Left ventricle myocardium superior (tissue), 1 donor: ENCODE measurements around the gene TGFBR3. TPM values are rescaled to one million over a fixed set of nuclear protein-coding genes. Genes with fewer than 3 reads are reported as not detected.
"Not testable (repeated sequence)": the region's sequence is repeated elsewhere in the genome, so short reads cannot be mapped to it uniquely, and the experiment has no call there.

ENCODE experiments used
- ATAC-seq: fragments of 200-7000 bp; cut with Tn5 transposase; one replicate; pipeline ENCODE4 v1.9.1; 2020; ENCODE audit warnings: mild to moderate bottlenecking, moderate library complexity
- DNase-seq: peaks from one replicate; pipeline ENCODE4 v3.0.0-alpha.2; 2020
- intact Hi-C: fragments of 100-400 bp; cut with micrococcal nuclease; formaldehyde crosslinking; loops from one replicate; pipeline ENCODE4 v1.11.0; 2022
- total RNA-seq: library from RNA; stranded (reverse); fragmentation: NEBNext Ultra II Directional; extraction: Animal tissue kit (Norgen Biotek cat#: 25700); gene quantifications from one replicate; pipeline ENCODE4 v1.2.1, GENCODE V29; 2021
- donor health status: DM: no; HTN: yes; CAD: no; lungs with severe emphysema.

The TGFBR3 gene
- total RNA-seq, 1 donor from 2014 or later: 26.2 TPM

DNA sequence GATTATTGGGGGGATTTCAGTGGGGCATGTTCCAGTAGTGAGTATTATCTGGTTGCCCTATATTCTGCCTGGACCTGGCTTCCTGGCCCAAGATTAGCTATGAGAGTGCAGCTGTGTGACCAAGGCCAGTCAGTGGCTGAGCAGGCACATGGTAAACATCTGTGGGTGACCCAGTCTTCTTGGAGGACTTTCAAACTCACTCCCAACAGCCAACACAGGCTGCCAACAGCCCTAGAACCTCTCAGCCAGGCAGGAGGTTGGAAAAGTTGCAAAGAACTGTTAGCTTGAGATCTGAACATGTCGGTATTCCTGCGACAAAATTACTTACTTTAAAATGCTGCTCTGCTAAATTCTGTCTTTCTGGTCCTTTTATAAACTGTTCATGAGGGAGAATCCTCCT, 192.4 kb downstream of the TGFBR3 start:
- intact Hi-C loops: no loop called here
- DNase-seq (peak; percentile 76), ATAC-seq (peak; percentile 97)

DNA sequence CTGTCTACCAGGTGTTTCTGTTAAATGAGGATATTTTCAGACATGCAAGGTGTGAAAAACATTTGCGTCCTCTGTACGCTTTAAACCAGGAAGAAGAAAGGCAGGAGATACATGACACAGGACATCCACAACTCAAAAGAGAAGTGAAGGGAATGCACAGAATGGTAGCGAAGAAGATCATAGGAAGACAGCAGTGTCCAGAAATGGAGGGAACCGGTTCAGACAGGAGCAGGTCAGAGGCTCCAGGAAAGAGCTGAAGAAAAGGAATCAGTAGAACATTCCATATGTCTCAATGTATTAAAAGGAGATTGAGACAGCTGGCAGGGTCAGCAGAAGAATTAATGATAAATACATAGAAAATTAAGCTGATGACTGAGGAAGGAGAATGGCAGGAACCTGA, 194.4 kb downstream of the TGFBR3 start:
- DNase-seq: no peak
- intact Hi-C loops: no loop called here

GRCh38 chr1:91689641-91690481, 196.1 kb downstream of the TGFBR3 start:
- peak; percentile 30 for DNase-seq
- intact Hi-C loops: no loop called here
- ATAC-seq: no peak

More for the DNA sequence above, 194.4 kb downstream of the TGFBR3 start:
- no peak for ATAC-seq

DNA sequence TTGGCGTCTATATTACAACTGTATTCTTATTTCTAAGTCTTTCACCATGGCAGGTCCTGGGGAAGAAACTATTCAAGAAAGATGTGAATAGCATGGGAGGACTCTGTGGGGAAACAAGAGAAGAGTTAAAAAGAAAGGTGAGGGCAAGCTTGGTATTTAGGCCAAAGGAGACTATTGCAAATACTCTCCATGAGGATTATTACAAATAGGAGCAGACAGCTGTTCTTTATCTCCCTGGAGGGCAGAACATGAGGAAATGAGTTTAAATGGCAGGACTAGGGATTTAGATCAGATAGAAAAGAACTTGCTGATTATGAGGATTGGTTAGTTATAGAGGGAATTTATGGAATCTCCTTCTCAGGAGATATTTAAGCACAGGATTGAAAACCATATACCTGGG, 198.5 kb downstream of the TGFBR3 start:
- intact Hi-C loops: no loop called here
- no peak for ATAC-seq
- no peak for DNase-seq

DNA sequence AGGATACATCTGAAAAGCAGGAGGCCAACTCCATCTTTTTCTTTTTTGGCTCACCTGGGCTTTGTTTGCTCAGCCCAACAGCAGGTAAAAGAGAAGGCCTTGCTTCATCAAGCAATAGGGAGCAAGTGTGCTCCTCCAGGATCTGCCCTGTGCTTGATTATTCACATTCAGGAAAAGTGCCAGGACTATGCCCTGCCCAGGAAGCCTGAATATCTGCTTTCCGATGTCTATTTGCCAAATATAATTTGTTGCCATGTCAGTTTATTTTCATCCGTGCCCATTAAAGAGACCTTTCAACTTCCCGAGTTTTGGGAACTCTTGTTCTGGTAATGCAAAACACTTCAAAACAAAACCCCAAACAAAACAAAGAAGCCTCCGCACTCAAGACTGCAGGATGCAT, 200.0 kb downstream of the TGFBR3 start:
- intact Hi-C loops: no loop called here
- DNase-seq (no peak), ATAC-seq (peak; percentile 55)

GRCh38 chr1:91684481-91685196, 201.3 kb downstream of the TGFBR3 start:
- DNase-seq (no peak), ATAC-seq (peak; percentile 69)
- intact Hi-C loops: no loop called here

DNA sequence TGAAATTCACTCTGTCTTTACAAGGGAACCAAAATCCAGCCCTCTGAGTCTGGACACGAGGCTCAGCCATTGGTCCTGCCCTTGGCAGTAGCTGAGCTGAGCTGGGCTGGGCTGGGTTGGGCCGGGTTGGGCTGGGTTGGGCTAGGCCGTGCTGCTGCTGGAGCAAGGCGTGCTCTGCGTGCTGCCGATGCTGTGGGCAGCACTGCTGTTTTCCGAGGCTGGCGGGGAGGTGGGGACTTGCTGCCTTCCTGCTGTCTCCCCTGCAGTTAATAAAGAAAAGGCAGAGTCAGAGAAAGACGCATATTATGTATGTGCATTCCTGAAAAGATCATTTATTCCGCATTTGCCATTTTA, 202.4 kb downstream of the TGFBR3 start:
- ATAC-seq (peak; percentile 81), DNase-seq (peak; percentile 57)
- intact Hi-C loops: no loop called here

- intact Hi-C loops: no loop called here
- no peak for ATAC-seq
- DNase-seq: no peak
Observed at GRCh38 chr1:91682882-91683597, 202.9 kb downstream of the TGFBR3 start.

DNA sequence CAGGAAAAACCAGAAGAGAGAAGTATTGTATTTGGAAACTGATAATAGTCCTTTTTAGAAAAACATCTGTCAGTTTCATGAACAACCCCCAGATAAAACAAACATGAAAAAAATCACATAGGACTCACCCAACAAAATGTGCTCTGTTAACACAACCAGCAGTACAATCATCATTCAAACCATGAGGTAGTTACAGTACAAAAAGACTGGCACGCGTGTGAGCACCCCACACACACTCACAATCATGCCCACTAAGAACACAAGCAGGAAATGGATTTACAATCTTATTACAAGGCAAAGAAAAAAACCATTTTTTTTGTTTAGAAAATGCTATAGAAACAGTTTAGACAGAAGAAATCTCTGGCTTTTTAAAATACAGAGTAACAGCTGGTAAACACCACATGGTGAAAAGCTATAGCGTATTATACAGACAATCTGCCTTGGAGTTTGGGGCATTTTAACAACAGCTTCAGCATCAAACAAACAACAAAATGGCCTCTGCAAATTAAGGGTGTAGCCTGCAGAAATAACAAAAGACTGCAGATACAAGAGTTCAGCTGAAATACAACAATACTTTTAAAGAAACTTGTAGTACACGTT, 205.3 kb downstream of the TGFBR3 start:
- DNase-seq: no peak
- intact Hi-C loops: no loop called here
- no peak for ATAC-seq

GRCh38 chr1:91679446-91679845, 206.5 kb downstream of the TGFBR3 start:
- ATAC-seq: no peak

DNA sequence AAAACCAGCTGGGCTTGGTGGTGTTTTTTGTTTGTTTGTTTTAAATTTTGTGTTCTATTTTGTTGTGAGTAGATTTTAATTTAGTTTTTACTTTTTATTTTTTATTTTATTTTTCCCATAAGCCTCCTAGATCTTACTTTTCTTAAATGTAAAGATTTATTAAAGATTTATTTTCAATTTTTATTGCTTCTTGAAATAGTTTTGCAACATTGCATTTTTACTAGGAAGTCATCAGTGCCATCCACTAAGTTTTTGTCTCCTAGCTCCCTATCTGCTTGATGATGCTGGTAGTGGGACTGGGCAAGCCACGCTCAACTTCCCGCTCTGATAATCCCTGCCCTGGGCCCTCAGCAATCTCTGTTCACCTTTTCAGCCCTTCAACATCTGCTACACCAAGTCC, 209.9 kb downstream of the TGFBR3 start:
- DNase-seq (no peak), ATAC-seq (no peak)
- intact Hi-C loops: no loop called here

More at GRCh38 chr1:91679446-91679845, 206.5 kb downstream of the TGFBR3 start:
- intact Hi-C loops: no loop called here
- no peak for DNase-seq

- no peak for ATAC-seq
- intact Hi-C loops: no loop called here
- no peak for DNase-seq
Observed at GRCh38 chr1:91674107-91674506, 211.8 kb downstream of the TGFBR3 start.

DNA sequence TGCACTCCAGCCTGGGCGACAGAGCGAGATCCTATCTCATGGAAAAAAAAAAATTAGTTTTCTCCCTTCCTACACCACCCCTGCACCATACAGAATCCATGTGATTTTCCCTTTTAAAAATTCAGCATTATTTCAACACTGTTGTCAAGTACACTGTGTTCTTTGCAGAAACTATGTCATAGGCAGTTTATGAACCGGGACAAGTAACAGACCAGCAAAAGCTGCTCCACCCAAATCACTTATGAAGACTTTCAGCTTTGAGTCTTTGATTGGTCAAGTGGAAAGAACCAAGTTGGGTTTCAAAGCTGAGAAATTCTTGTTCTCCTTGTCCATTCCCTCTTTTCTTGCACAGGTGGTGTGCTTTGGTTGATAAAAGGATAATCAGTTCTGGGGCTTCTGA, 212.3 kb downstream of the TGFBR3 start:
- peak; percentile 68 for ATAC-seq
- DNase-seq: no peak
- intact Hi-C loops: no loop called here

DNA sequence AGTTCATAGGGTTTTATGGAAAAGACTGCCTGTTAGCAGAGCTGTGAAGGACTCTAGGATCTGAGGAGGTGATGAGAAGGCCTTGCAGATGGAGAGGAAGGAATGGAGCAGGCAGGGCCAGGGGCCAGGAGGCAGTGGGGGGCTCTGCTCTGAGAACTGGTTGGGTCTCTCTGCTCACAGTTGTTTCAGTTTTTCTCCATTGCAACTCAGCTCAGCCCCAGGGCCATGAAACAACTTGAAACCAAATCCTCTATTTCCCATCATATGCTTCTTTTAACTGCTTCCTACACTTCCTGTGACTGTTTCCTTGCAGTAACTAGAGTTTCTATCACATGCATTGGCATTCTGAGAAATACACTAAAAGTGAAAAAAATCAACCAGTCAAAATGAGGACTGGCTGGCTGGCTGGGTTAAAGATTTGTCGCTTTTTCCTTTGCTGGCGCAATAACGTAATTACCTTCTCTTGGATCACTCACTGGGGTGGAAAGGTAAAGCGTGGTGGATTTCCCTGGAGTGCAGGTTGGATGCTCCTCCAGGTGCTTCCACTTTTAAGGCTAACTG, 213.3 kb downstream of the TGFBR3 start:
- DNase-seq (no peak), ATAC-seq (peak; percentile 32)
- intact Hi-C loops: no loop called here

DNA sequence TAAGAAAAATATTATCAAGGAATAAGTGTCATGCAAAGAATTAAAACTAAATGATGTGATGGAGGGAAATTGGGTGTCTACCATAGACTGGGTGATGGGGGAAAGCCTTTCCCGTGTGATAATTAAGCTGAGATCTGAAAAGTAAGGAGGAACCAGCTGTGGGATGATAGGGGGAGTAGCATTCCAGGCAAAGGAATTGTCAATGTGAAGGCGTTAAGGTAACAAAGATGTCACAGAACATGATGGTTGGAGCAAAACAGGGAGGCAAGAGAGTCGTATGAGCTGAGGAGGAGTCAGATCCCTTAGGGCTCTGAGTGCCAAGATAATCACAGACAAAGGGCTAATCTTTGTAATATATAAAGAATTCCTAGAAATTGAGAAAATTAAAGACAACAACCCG, 215.2 kb downstream of the TGFBR3 start:
- ATAC-seq: no peak
- no peak for DNase-seq
- intact Hi-C loops: no loop called here

DNA sequence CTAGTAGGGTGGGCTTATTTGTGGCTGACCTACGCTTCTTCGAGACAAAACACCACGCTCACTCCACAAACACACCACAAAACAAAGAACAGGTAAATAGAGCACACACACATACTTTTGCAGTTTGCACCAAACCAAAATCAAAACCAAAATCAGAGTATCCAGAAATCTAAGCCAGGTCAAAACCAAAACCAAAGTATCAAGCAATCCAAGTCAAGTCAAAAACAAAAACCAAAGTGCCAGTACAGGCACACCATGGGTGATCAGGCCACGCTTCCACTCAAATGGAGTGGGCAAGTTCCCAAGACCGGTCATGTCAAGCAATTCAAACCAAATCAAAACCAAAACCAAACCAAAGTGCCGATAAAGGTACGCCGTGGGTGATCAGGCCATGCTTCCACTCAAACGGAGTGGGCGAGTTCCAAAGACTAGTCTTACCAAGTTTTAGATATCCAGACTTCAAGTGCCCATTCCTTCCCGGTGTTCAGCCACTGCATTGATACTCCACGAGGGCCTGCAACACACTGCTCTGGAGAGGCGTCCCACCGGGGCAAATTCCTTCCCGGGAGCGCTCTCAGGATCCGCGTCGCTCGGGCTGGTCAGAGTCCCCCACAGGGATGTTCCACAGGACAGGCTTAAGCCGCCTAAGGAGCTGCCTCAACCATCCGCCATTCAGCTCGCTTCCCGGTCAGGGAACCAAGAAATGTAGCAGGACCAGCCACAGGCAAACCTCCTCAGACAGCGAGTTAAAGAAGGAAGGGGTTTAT, 216.2 kb downstream of the TGFBR3 start:
- ATAC-seq: no peak
- intact Hi-C loops: no loop called here
- DNase-seq: no peak

- DNase-seq, intact Hi-C loops, ATAC-seq: not testable (repeated sequence)
Observed at GRCh38 chr1:91666651-91667050, 219.3 kb downstream of the TGFBR3 start.

DNA sequence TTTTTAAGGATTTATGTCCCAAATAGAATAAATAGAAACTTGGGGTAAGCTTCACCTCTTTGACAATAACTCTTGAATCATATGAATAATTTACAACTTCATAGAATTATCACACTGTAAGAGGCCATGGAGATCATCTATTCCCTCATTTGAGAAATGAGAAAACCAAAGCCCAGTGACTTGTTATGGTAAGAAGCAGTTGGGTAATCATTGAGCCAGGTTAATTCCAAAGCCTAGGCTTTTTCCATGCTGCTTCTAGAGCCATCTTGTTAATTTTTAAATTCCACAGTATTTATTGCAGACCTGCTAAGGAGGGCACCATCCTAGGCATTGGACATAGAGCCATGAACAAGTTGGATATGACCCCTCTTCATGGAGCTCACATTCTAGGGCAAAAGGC, 224.8 kb downstream of the TGFBR3 start:
- DNase-seq (no peak), ATAC-seq (no peak)
- intact Hi-C loops: no loop called here

- DNase-seq (no peak), ATAC-seq (no peak)
- intact Hi-C loops: no loop called here
Observed at GRCh38 chr1:91660708-91661107, 225.2 kb downstream of the TGFBR3 start.
